HG02610 (cell line): ENCODE results near the gene SCUBE1.
"Not testable (repeated sequence)": the region's sequence is repeated elsewhere in the genome, so short reads cannot be mapped to it uniquely, and the experiment has no call there.

Experiments used
- ATAC-seq: cut with Tn5 transposase; IDR thresholded peaks from one replicate; pipeline ENCODE4 v1.9.1; 2021; ENCODE audit warnings: mild to moderate bottlenecking, moderate library complexity; ENCODE audit not compliant: unreplicated experiment

The SCUBE1 gene

DNA sequence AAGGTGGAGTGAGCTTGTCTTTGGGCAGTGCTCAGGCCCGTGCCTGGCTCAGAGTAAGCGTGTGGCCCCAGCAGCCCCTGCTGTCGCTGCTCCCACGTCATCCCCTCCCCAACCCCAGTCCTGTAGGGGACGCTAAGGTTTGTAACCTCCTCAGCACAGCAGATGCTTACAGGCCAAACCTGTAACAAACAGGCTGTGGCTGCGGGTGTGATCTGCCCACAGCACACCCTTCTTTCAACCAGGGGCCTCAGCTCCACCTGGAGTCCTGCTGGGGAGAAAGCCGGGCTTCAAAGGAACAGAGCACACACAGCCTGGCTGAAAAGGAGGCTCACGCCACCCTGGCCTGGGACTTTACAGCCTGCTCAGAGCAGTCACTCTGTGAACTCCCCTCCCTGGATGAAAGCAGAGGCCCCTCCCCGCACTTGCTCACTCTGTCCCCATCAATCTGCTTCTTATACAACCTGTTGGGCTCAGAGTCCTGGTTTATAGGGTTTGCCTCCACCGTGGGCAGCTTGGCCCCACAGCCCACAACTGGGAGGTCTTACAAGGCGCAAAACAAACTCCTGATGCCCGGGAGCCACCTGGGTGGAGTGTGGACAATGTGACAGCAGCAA, 54.3 kb downstream of the SCUBE1 start:
- no peak for ATAC-seq

DNA sequence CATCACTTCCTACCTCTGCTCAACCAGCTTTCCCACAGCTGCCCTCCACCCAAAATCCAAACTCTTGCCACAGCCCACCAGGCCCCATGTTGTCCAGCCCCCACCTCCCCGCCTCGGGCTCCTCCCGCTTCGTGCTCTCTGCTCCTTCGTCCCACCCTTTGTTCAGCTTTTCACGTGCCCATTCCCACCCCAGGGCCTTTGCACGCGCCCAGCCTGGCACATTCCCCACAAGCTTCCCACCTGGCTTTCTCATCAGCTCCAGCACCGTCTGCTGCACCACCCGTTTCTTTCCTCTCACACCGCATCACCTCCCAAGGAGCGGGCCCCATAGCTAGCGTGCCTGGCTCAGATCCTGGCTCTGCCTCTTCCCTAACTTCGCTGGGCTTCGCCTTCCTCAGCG, 54.8 kb downstream of the SCUBE1 start:
- no peak for ATAC-seq

DNA sequence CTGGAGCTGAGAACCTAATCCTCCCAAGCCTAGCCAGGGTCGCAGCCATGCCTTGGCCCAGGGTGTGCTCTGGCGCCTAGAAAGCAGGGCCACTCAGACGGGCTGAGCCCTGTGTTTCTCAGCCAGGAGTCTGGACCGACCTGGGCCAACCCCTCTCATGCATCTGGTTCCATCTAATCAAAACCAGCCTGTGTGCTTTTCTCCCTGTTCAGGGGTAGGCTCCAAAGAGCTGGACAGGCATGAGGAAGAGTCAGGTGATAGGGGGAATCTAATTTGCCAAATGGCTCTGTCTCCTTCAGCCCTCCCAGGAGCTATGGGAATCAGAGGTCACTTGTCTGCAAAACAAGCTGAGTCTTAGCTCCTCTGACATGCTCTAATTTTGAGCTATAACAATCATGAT, 55.7 kb downstream of the SCUBE1 start:
- ATAC-seq, result no peak

DNA sequence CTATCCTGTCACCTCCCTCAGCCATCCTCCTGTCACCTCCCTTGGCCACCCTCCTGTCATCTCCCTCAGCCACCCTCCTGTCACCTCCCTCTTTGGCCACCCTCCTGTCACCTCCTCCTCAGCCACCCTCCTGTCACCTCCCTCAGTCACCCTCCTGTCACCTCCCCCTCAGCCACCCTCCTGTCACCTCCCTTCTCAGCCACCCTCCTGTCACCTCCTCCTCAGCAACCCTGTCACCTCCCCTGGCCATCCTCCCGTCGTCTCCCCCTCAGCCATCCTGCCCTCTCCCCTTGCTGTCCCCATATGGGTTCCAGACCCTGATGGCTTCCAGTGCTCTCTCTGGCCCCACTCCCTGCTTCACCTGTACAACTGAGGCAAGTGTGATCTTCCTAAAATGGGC, 61.8 kb downstream of the SCUBE1 start:
- no peak for ATAC-seq

DNA sequence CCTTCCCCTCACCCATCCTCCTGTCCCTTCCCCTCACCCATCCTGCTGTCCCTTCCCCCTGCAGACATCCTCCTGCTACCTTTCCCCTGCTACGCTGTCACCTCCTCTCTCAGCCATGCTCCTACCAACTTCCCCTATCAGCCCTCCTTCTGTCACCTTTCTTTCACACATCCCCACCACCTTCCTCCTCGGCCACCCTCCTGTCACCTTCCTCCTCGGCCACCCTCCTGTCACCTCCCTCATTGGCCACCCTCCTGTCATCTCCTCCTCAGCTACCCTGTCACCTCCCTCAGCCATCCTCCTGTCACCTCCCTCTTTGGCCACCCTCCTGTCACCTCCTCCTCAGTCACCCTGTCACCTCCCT, 62.7 kb downstream of the SCUBE1 start:
- not testable (repeated sequence) for ATAC-seq

DNA sequence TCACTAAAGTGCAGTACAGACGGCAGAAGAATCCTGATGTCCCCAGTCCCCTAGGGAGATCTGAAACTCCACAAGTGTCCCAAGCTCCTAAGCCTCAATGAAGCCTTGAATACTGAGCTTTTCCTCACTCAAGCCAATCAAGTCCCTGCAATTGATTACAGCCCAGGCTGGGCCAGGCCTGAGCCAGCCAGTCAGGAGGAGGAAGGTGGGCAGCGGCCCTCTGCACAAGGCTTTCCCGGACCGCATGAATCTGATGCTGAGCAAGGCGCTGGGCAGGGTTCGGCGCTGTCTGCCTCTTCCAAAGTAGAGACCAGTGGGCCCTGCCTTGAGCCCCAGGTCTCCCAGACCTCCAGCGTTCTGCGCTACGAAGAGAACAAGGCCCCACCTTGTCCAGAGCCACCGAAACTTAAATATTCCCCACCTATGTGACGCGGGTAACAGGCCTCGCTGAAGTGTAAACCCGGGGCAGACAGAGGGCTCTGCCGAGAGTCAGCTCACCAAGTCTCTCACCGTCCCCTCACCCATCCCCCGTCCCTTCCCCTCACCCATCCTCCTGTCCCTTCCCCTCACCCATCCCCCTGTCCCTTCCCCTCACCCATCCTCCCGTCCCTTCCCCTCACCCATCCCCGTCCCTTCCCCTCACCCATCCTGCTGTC, 63.2 kb downstream of the SCUBE1 start:
- ATAC-seq, result no peak

DNA sequence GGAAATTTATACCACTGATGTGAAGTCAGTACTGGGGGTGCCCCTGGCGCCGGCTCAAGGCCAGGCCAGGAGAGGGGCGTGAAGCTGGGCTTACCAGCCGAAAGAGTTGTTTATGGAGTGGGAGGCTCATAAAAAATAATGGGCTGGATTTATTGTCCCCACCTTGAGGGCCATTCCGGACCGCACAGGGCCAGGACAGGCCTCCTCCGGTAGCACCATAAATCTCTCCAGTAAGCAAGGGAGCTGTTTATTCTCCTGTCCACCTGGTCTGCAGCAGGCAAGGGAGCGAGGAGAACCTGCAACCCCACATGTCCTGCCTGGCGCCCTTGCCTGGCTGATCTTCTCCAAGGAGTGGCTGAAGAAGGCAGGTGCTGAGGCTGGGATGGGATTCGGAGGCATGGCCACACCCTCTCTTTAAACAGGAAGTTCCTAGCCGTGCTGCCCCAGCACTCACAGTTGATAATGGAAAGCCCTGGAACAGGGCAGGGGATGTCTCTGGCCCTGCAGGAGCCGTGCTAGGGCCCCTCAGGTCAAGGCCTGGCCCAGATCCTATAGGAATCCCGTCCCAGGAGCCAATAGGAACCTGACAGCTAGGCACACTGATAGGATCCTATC, 65.1 kb downstream of the SCUBE1 start:
- no peak for ATAC-seq

DNA sequence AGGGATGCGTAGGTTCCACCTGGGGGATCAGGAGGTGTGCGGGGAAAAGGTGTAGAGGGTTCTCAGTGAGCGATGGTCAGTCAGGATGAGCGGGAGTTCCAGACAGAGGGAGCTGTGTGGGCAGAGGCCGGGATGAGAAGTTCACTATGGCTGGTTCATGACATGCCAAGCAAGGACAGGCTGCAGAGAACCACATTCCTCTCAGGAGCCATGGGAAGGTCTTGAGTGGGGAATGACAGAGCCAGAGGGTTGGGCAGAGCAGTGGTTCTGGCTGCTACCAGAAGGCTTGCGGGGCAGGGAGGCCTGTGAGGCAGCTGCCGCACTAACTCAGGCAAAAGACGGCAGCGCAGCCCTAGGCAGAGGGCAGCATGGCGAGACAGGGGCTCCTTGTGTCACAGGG, 66.1 kb downstream of the SCUBE1 start:
- no peak for ATAC-seq

DNA sequence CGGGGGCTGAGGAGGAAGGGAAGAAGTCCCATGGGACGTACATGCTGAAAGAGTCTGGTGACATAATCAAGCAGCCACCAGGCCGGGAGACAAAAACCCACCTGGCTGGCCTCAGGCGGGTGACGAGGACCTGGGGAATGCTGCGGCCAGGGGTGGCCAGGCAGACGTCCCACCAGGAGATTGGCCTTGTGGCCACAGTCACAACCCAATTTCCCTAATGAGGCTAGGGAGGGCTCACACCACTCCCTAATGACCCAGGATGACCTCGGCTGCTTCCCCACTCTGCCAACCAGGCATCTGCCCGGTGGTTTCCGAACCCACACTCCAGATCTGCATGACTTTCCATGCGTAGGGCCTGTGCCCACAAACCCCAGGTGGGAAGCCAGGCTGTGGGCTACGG, 66.9 kb downstream of the SCUBE1 start:
- no peak for ATAC-seq

DNA sequence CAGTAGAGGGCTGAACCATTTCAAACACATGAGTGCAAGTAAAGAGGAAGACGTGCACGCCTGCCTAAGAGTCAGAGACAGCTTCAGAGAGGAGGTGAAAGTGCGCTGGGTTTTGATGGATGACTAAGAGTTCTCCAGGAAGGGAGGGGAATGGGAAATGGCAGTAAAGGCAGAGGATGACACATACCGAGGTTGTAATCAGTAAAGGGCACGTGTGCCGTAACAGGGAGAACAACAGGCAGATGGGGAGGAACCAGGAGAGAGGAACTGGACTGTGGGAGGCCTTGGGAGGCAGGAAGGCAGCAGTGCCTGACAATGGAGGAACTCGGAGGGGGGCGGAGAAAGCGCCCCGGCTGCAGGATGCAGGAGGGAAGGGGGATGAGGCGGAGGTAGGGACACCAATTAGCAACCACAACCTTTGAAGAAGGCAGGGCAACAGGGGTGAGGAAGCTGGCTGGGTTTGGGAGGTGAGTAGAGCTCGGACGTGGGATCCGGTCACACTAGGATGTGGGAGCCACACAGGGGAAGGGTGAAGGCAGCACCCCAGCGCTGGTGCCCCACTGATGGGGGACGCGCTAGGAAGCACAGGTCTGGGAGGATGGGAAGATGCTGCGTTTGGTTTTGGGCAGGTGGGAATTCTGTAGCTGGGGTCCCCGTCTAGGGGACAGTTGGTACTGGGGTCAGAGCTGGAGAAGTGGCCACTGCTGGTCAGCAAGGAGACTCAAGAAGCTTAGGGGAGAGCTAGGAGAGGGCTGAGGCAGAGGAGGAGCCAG, 67.4 kb downstream of the SCUBE1 start:
- no peak for ATAC-seq

DNA sequence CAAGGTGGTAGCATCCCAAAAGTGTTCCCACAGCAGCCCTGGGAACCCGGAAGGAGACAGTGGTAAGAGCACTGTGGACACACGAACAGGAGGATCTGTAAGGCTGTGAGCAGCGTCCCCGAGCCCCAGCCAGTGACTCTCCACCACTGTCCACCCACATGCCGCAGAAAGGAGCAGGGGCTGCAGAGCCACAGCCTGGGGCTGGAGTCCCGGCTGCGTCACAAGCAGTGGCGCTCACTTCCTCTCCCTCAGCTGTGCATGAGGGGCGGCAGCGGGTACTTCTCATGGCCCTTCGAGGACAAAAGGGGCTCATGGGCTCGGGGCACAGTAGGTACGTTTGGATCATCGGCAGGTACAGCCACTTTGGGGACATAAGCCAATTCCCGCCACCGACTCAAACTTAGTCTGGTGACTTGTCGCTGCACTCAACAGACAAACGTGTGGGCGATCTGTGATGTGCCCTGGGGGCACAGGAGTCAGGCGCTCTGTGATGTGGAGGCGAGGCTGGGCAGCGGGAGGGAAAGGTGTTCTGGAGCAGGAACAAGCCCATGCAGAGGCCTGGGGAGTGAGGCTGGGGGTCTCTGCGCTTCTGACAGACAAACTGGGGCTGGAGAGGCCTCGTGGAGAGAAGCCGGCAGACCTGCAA, 68.5 kb downstream of the SCUBE1 start:
- no peak for ATAC-seq

DNA sequence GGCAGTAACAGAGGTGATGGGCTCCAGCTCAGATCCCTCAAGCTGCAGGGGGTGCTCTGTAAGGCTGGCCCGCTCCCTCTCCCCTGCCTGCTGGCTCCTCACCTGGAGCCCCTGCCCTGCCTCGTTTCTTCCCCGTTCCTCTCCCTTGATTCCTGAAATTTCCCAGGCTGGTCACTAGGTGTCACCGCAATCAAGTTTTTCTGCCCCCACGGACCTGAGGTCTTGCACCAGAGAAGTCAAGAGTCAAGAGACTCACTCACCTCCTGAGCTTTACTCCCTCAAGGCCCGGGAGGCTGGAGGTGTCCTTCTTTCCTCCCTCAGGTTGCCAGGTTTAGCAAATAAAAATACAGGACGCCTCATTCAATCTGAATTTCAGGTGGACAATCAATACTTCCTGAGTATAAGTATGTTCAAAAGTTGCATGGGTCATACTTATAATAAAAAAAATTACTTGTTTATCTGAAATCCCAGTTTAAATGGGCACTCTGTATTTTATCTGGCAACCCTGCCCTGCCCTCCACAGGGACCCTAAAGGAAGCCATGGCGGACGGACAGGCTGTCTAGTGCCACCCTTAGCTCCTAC, 69.2 kb downstream of the SCUBE1 start:
- ATAC-seq, result no peak

DNA sequence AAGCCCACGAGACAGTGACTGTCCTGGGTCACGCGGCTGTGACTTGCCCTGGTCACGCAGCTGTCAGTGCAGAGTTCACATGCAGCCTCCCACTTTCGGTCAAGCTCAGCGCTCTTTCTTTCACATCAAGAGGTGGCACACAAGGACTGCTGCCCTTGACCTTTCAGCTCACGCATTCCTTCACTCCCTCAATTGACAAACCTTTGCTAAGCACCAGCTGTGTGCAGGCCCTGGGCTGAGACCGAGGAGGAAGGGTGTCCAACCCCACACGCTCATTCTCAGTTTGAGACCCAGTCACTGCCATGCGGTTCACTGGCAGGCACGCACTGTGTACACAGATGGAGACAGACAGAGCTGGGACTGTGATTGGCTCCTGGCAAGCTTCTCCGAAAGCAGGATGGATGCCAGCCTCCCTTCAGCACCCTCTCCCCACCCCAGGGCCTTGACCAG, 70.3 kb downstream of the SCUBE1 start:
- no peak for ATAC-seq

DNA sequence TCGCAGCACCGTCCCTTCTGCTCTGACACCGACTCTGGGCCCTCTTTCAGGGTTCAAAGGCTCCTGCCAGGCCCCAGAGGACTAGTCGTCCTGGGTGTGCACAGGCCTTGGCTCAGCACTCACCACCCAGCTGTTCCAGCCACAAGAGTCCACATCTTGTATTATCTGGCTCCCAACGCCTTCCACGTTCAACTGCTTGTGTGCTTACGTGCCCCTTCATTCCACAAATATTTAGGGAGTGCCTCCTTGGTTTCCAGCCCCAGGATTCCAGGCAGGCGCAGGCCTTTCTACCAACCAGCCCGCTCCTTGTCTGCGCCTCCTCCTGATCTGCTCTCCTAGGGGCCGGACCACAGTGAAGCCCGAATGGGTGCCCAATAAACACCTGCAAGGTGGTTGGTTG, 70.9 kb downstream of the SCUBE1 start:
- ATAC-seq, result no peak

DNA sequence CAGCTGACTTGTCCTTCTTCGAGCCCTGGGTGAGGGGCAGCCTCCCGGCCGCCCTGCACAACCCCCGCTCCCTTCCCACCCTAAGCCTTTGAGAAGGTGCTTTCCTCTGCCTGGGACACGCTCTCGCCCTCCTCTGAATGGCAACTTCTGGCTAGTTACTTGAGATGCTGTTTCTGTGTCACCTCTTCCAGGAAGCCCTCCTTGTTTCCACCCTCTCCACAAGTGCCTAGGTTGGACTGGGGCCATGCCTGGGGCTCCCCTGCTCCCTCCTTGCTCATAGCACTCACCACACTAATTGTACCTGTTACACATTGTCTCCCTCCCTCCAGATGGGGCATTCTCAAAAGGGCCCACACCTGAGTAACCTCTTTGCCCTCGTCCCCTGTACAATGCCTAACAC, 72.2 kb downstream of the SCUBE1 start:
- no peak for ATAC-seq

DNA sequence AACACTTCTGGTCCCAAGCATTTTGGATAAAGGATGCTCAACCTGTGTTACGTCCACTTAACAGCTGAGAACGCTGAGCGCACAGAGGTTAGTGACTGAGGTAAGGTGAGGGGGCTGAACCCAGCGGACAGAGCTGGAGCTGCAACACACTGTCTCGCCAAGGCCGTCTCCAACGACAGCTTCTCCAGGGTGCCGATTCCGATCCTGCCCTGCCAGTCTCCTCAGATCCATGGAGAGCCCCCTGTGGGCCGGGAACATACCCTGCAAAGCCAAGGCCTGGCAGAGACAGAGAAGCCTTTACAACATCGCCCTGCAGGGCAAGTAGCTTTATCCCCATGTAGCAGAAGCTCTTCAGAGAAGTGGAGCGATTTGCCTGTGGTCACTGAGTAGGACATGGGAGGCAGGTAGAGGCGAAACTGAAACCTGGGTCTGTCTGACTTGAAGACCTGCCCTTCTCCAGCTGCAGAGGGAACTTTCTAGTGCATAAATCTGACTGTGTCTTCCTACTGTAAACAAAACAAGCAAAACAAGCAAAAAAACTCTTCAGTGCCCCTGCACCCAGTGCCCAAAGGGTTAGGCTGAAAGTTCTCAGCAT, 72.8 kb downstream of the SCUBE1 start:
- ATAC-seq, result no peak

DNA sequence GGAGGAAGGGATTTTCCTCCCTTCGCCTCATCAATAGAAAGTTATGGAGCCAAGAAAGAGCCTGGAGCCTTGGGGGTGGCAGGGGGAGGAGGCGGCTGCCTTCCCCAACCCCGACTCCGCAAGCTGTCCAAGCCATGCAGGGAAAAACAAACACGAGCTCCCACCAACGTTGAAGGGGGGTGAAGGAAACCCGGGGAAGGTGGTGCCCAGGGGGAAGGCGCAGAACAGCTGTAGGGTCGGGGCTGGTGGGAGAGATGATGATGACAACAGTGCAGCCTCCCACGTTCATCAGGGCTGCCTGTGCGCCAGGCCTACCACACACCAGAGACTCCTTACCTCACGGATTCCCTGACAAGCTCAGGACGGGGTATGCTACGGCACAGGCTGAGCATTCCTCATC, 73.5 kb downstream of the SCUBE1 start:
- no peak for ATAC-seq

DNA sequence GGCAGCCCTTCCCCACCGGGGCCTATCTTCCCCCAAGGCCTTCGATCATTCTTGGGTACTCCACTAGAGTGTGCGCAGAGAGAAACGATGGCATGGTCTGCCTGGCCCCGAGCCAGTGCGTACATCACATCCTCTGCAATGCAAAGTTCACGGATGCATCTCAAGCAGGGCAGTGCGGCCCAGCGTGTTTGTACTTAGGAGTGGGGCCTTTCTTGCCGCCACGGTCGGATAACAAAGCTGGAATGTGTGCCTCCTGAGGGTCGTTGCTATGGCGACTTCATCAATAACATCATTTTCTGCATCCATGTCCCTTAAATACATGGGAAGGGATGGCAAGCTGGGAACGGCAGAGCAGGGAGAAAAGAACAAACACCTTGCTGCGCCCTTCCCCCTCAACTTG, 73.9 kb downstream of the SCUBE1 start:
- no peak for ATAC-seq

DNA sequence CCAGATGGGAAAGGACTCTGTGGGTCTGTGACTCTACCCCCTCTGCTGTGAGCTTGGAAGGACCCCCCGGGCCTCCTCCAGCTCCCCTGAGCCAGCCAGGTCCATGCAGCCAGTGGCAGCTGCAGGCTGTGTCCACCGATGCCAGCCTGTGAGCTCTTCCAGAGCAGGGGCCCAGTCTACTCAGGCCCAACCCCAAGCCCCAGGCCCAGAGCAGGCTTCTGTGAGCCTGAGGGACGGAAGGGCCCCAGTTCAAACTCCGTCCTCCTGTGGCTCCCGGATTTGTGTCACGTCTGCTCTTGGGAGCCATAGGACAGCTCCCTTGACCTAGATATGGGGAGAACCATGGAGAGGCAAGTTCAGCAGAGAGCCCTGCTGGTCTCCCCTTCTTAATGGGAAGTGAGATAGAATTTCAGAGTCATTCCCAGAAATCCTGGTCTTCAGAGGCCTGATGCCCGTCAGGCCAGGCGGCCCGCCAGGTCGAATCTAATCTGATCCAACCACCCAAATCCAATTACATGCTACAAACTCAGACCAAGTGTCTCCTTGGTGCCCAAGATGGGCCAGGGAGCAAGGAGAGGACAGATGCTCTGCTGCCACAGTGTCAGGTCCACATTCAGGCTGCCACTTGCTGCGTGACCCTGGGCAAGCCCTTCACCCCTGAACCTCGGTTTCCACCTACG, 75.1 kb downstream of the SCUBE1 start:
- ATAC-seq, result no peak

DNA sequence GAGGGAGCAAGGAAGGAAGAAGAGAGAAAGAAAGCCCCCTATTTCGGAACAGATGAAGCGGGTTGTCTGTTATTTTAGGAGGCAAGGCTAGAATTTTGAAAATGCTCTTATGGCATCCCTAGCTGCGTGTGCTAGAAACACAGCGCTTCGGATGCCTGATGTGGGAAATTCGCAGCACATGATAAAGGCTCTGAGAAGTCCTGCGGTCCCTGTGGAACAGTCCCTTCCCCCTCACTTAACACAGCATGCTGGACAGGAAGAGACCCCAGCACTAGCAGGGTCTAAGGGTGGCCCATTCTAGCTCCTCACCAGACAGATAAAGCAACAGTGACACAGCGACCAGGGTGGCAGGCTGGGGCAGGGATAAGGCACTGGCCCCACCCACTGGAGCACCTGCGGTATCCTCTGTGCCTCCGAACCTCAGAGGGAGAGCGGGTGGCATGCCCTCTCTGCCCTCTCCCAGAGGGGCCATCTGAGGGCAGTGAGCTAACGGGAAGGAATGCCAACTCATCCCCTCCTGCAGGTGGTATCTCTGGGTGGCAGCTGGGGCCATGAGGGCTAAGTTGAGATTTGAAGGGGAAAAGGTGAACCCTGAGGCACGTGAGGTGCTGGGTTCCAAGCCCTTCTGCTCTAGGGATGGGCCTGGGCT, 75.7 kb downstream of the SCUBE1 start:
- ATAC-seq, result no peak
